Stimulated activated CD8-positive, alpha-beta memory T cell treated with anti-CD3 and anti-CD28 coated beads, Interleukin-2, amount 100 ng/mL, for 1 hour (primary cell): Measurements from ENCODE around the gene RHOJ.

Experiments used
- DNase-seq, 2 donors: peaks; one replicate each; pipeline ENCODE4 v3.0.0-alpha.2; 2020; ENCODE audit warnings: low read depth in 2 of 2

RHOJ gene

DNA sequence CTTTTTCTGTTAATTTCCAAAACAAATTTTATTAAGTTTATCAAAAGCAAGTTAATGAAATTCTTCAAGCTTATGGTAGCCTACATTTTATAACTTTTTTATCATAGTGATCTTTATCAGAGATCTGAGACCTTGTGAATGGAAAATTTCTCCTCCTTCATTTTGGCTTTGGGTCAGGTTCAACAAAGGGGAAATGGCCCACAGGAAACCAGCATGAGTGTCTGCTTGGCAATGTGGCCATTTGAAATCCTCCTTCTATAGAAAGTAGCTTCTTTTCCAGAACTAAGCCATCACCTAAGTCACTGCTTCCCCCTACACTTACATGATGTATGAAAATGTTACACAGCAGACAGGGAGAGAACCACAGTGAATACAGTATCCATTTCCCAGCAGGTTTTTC lies 1.6 kb downstream of the RHOJ start:
- DNase-seq: no peak

DNA sequence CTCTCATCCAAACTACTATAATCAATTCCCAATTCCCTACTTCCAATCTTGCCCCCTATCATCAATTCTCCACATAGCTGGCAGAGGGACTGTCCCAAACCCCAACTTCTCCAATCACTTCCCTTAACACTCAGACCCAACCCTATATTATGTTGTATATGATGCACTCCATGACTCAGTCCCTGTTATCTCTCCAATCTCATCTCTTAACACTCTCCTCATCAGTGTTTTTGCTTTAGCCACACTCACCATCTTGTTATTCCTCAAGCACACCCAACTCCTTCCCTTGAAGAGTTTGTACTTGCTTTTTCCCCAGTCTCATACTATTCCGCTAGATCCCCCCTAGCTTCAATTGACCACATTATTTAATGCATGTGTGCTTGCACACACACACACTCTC lies 4.9 kb downstream of the RHOJ start:
- DNase-seq: no peak

DNA sequence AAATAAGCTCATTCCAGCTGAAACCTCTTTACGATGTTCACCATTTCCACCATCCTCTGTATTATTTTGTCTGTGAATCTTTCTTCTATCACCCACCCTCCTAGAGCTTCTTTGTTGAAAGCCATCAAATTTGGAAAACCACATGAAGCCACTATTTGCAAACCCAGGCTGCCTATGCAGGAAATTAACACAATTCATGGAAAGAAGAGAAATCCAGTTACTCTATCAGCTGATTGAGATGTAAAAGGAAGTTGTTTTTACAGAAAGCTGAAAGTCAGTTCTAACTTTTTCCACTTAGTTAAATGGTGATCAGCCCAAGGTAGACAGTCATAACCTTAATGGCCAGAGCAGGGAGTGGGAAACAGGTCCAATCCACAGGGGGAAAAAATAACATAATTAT lies 6.6 kb downstream of the RHOJ start:
- no peak for DNase-seq

GRCh38 chr14:63212209-63212608 lies 8.0 kb downstream of the RHOJ start:
- DNase-seq: no peak

GRCh38 chr14:63212776-63213500 lies 8.7 kb downstream of the RHOJ start:
- DNase-seq: no peak

DNA sequence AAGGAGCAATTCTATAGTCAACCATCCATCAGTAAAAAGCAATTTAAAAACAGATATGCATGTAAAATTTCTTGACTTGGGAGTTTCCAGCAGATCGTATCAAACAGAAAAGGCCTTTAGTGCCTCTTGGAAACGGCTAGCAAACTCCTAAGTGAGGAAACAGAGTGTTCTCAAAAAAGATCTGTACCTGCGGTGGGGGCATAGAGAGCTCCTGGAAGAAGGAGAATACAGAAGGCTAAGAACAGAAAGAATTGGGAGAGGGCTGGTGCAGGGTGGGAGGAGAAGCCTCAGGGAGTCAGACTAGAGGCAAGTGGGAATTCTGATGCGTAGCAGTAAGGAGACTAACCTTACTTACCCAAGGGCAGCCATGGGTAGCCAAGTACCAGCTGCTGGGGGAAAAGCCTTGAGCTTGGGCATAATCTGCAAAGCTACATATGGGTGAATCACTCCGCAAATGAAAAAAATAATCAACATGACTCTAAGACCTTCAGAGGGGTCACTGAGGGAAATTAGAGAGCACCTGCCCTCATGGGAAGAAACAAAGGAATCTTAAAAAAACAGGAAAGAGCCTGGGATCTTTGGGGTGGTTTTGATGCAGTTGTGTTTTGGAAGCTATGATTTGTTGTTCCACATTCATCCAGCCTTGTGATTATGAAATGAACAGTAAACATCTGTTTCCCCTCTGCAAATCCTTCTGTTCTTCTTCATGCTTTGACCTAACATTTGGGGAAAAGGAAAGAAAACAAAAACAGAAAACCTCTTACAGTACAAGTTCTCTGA lies 10.4 kb downstream of the RHOJ start:
- no peak for DNase-seq

DNA sequence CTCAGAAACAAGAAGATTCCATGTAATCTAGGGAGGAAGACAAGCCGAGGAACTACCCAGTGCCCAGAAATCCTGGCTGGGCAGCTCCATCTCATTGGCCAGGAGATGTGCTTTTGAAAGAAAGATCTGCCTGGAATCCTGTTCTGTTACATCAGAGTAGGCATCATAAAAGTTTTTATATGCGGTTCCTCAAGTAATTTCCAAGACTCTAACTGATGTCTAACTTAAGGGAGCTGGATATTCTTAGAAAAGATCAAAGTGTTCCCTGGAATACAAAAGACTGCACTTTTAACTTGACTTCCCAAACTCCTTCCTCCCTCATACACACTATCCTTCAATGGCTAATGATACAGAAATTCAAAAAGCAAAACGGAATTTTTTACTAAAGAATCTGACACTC lies 16.3 kb downstream of the RHOJ start:
- no peak for DNase-seq

DNA sequence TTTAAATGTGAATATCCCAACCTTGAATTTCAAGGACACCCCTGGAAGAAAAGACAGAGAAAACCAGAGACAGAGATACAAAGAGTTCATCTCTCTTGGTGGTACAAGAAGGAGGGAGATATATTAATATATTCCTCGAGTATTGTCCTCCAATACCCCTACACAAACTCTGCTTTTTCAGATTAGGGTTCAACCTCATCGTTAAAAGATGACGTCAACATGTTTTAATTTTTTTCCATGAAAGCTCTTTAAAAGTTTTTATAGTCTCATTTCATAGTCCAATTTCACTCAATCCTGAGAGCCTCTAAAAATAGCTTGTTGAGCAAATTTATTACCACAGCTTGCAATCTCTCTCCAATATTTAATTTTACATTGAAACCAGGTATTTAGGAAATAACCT lies 19.4 kb downstream of the RHOJ start:
- no peak for DNase-seq

- DNase-seq: no peak
Measured at GRCh38 chr14:63224196-63224595, 20.0 kb downstream of the RHOJ start.

GRCh38 chr14:63228217-63228616 lies 24.0 kb downstream of the RHOJ start:
- DNase-seq: no peak

- DNase-seq: no peak
Measured at GRCh38 chr14:63229330-63230059, 25.3 kb downstream of the RHOJ start.

DNA sequence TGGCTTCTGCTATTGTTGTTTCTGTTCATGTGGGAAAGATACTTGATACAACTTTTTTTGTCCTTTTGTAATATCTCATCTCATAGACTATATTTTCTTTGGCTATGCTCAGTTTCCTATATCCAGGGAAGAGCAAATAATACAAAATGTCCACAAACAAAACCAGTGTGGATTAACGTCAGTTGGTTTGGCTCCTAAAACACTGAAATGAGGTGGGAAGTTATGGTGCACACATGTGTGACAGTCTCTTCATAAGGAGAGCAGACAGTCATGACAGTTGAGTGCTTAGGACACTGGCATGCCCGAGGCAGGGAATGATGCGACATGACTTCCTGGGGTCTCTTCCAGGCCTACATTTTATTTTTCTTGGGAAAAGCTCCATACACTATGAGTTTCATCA lies 27.5 kb downstream of the RHOJ start:
- no peak for DNase-seq

DNA sequence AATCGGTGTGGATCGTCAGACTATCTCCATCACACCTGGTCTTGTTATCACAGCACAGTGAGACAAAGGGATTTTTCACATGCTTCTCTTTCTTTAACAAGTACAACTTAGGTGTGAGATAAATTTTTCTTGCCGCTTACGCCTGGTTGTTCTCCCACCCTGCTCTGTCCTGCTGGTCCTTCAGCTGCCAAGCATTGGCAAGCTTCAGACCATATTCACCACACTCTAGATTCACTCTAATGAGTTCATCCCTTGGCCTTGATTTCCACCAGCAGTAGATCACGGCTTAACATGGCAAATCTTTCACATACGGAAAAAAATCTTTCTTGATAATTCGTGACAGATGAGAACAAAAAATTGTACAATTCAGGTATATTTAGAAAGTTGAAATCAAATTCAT lies 33.5 kb downstream of the RHOJ start:
- DNase-seq: no peak

DNA sequence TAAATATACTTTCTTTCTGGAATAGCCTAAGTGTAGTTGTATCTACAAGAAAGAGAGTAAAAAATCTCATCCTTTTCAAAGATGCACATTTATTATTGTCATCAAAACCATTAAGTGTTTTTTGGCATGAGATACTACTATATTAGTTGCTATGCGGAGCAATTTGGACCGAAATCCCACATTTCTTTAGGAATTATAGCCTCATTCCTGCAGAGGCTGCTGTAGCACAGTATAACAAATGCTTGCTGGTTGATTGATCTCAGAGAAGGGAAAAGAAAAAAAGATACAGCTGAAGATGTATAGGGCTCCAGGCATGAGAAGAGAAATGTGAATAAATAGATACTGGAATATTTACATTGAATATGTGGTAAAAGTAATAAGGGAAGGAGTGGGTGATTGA lies 36.0 kb downstream of the RHOJ start:
- no peak for DNase-seq

- DNase-seq: no peak
Measured at GRCh38 chr14:63241096-63241495, 36.9 kb downstream of the RHOJ start.

DNA sequence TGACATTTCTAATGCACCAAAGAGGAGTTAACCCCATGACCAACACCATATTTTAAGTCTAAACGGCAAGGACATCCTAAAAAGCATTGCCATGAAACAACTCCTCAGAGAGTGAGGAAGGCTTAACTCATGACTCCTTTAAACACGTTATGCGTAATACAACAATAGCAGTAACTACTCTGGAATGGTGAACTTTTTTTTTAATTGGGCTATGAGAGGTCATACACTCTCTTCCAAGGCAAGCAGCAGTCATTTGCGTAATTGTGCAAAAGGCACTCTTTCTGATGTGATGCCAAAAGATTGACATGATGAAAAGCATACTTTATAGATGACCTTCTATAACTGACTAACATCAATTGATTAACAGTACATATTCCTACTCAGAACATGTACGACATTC lies 39.4 kb downstream of the RHOJ start:
- DNase-seq: no peak

- no peak for DNase-seq
Measured at GRCh38 chr14:63245893-63246292, 41.6 kb downstream of the RHOJ start.

- no peak for DNase-seq
Measured at GRCh38 chr14:63248211-63248610, 44.0 kb downstream of the RHOJ start.

DNA sequence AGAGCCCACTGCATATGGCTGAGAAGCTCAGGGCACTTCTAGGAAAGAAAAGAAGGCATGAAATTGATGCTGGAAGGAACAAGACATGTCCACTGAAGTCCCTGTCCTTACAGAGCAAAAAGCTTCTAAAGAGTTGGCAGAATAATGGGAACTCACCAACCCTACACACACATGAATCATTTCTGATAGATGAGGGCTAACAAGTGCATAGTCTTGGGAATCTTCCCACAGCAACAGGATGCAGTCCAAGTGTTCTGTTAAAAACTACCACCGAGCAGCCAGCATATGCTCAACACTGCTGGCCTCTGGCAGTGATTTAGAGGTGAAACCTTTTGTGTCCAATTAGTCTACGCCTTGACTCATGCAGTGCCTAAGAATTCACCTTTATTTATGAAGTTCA lies 44.8 kb downstream of the RHOJ start:
- DNase-seq: no peak

GRCh38 chr14:63257299-63257698 lies 53.1 kb downstream of the RHOJ start:
- DNase-seq: no peak

DNA sequence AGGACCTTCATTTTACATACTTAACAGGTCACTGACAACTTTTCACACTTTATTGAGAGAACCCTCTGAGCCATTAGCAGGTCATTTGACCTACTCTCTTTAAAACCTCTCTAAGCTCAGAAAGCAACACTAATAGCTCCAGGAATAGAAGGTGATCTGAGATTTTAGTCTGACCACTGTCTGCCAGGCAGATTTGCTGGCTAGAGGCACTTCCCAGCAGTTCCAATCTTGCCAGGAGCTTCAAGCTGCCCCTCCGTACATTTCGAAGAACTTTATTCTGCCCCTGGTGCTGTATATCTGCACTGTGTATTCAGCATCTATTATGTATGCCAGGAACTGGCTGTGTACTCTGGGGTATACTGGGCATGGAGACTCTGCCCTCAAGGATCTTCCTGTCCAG lies 58.2 kb downstream of the RHOJ start:
- DNase-seq: no peak

GRCh38 chr14:63266106-63266505 lies 61.9 kb downstream of the RHOJ start:
- DNase-seq: no peak

- no peak for DNase-seq
Measured at GRCh38 chr14:63267171-63267570, 62.9 kb downstream of the RHOJ start.
